Neural cell (in vitro differentiated cells): ENCODE results near the gene TBX2.

Experiments
- CTCF ChIP-seq: fragments of 450-650 bp; IDR thresholded peaks from 2 replicates; pipeline ENCODE4 v1.5.1; 2014; ENCODE audit warnings: antibody characterized with exemption, mild to moderate bottlenecking, moderate library complexity; ENCODE audit not compliant: poor library complexity, severe bottlenecking
- EP300 ChIP-seq: fragments of 450-650 bp; conservative IDR thresholded peaks from 2 replicates; pipeline ENCODE4 v1.6.1; 2014; ENCODE audit warnings: antibody characterized with exemption, mild to moderate bottlenecking, moderate library complexity; ENCODE audit not compliant: poor library complexity, severe bottlenecking
- EZH2 ChIP-seq: fragments of 200-600, 300-800 bp; shearing (Covaris generic), sonication (generic); IDR thresholded peaks from 2 replicates; pipeline ENCODE4 v1.6.1; 2014; ENCODE audit warnings: antibody characterized with exemption, low read length, borderline replicate concordance, mild to moderate bottlenecking; ENCODE audit not compliant: insufficient read depth, poor library complexity, severe bottlenecking
- POLR2AphosphoS5 ChIP-seq: IDR thresholded peaks from 2 replicates; pipeline ENCODE4 v1.6.1; 2012
- RAD21 ChIP-seq: fragments of 450-650 bp; conservative IDR thresholded peaks from 2 replicates; pipeline ENCODE4 v1.6.1; 2014; ENCODE audit warnings: antibody characterized with exemption, mild to moderate bottlenecking, moderate library complexity
- REST ChIP-seq: IDR thresholded peaks from 2 replicates; pipeline ENCODE4 v1.6.1; 2012; ENCODE audit warnings: borderline replicate concordance
- SMC3 ChIP-seq: fragments of 450-650 bp; conservative IDR thresholded peaks from 2 replicates; pipeline ENCODE4 v1.6.1; 2014; ENCODE audit warnings: antibody characterized with exemption, mild to moderate bottlenecking, moderate library complexity; ENCODE audit not compliant: poor library complexity
- TAF1 ChIP-seq: IDR thresholded peaks from 2 replicates; pipeline ENCODE4 v1.6.1; 2012; ENCODE audit warnings: low read depth

- TF ChIP-seq REST (no peak), CTCF (no peak), EP300 (no peak), SMC3 (no peak), TAF1 (no peak), EZH2 (no peak), POLR2AphosphoS5 (no peak), RAD21 (no peak)
Observed at GRCh38 chr17:61436273-61436672, 36.6 kb downstream of the TBX2 start.
